ENCODE measurements around the gene IKZF4.
A peak's percentile ranks its signal among the peaks of the same experiment; 100 is the strongest.
"Not testable (repeated sequence)": the region's sequence is repeated elsewhere in the genome, so short reads cannot be mapped to it uniquely, and the experiment has no call there.

Gene IKZF4

DNA sequence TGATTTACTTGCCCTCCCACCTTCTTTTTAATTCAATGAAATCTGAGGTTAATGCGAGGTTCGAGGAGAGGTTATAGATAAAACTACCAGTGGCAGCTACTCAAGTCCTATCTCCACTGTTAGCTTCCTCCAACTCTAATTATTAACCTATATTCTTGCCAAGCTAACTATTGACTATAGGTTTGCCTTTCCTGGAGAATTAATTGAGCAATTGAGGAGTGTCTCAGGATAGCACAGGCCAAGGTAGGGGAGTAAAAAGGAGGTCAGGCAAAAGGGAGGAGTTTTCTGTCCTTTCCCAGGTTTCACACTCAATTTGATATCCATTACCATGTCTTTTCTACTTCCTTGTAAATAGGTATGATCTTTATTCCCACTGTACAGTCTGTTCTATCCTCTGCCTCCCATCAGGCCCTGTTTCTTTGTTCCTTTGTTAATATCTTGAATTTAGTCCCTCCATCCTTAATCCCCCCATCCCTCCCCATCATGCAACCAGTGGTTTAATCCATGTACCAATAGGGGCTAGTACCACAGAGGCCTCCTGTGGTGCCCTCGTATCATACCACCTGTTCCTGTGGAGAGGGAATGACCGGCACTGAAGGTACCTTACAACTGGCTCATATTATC, 27.5 kb upstream of the IKZF4 start:
- Mint-ChIP-seq H3K27ac (no peak overlapping the region), H3K4me3 (no peak overlapping the region), H3K27me3 (peaks cover 15% of the 10 kb centered on the region)

DNA sequence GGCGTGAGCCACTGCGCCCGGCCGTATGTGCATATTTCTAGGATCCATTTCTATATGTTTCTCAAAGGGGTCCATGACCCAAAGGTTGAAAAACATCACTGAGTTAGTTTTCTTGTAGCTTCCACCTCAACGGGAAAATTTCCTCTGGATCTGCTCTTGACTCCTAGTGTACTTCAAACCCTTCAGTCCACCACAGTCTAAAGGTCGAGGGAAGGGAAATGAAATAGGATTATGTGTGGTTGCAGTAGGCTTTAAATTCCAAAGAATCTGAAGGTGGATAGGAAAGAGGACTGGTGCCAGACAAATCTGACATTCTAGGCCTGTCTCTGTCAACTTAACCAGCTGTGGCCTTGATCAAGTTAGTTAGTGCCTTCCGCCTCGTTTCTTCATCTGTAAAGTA, 25.5 kb upstream of the IKZF4 start:
- Mint-ChIP-seq H3K27me3 (peaks cover 15% of the 10 kb centered on the region), H3K9me3 (no peaks in the 10 kb centered on the region), H3K4me1 (peaks cover 39% of the 10 kb centered on the region), H3K27ac (no peak overlapping the region), H3K4me3 (no peak overlapping the region)
- no peak for ATAC-seq
- no peak for DNase-seq

More for the DNA sequence above, 27.5 kb upstream of the IKZF4 start:
- Mint-ChIP-seq H3K9me3 (no peaks in the 10 kb centered on the region), H3K4me1 (peaks cover 26% of the 10 kb centered on the region)
- ATAC-seq (no peak), DNase-seq (no peak)

GRCh38 chr12:55996201-55996714, 24.6 kb upstream of the IKZF4 start:
- H3K27ac Mint-ChIP-seq: peak overlapping the region in 1 of 2 donors; percentile 27
- ATAC-seq: peak; percentile 62

GRCh38 chr12:55996715-55997534, 23.9 kb upstream of the IKZF4 start, which contains the start of gene SUOX:
Gene SUOX, plus strand, starts transcription at chr12:55997276. Its CDS starts 4,946 bp downstream, at chr12:56002222.
- Mint-ChIP-seq H3K27ac (peak within 1 kb of the TSS in 1 of 2 donors; percentile 50), H3K9me3 (no peaks in the 10 kb centered on the region), H3K4me1 (peaks cover 39% of the 10 kb centered on the region), H3K27me3 (peaks cover 15% of the 10 kb centered on the region), H3K4me3 (peak within 1 kb of the TSS; percentile 91 to 94)
- ATAC-seq (peak; percentile 90), DNase-seq (peak; percentile 41 to 69)

More at GRCh38 chr12:55996201-55996714, 24.6 kb upstream of the IKZF4 start:
- Mint-ChIP-seq H3K9me3 (no peaks in the 10 kb centered on the region), H3K4me1 (peaks cover 39% of the 10 kb centered on the region), H3K4me3 (peak overlapping the region; percentile 91 to 94), H3K27me3 (peaks cover 15% of the 10 kb centered on the region)
- DNase-seq: peak; percentile 55 to 66

DNA sequence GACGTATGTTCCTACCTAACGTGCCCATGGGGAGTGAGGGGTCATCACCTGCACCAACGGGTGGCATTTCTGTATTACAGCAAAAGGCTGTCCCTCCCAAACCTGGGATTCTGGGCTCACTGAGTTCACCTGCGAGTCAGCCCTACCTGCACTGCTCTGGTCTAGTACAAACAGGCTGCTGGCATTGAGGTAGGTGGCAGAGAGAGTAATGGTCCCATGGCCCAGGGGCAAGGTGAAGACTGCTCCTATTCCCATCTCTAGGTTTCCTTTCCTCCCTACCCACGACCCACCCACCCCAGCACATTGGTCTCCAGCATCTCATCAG, 23.3 kb upstream of the IKZF4 start:
- H3K4me1 Mint-ChIP-seq: peaks cover 39% of the 10 kb centered on the region
- H3K27me3 Mint-ChIP-seq: peaks cover 15% of the 10 kb centered on the region
- ATAC-seq (peak; percentile 40), DNase-seq (no peak)
- H3K4me3 Mint-ChIP-seq: peak overlapping the region; percentile 91 to 94
- peak overlapping the region in 1 of 2 donors; percentile 50 for H3K27ac Mint-ChIP-seq
- H3K9me3 Mint-ChIP-seq: no peaks in the 10 kb centered on the region

DNA sequence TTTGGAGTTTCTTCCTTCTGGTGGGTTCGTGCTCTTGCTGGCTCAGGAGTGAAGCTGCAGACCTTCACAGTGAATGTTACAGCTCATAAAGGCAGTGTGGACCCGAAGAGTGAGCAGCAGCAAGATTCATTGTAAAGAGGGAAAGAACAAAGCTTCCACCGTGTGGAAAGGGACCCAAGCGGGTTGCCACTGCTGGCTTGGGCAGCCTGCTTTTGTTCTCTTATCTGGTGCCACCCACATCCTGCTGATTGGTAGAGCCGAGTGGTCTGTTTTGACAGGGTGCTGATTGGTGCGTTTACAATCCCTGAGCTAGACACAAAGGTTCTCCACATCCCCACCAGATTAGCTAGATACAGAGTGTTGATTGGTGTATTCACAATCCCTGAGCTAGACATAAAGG, 21.3 kb upstream of the IKZF4 start:
- not testable (repeated sequence) for DNase-seq, H3K27ac Mint-ChIP-seq, ATAC-seq, H3K4me3 Mint-ChIP-seq, H3K9me3 Mint-ChIP-seq
- Mint-ChIP-seq H3K27me3 (peaks cover 15% of the 10 kb centered on the region), H3K4me1 (peaks cover 45% of the 10 kb centered on the region)

DNA sequence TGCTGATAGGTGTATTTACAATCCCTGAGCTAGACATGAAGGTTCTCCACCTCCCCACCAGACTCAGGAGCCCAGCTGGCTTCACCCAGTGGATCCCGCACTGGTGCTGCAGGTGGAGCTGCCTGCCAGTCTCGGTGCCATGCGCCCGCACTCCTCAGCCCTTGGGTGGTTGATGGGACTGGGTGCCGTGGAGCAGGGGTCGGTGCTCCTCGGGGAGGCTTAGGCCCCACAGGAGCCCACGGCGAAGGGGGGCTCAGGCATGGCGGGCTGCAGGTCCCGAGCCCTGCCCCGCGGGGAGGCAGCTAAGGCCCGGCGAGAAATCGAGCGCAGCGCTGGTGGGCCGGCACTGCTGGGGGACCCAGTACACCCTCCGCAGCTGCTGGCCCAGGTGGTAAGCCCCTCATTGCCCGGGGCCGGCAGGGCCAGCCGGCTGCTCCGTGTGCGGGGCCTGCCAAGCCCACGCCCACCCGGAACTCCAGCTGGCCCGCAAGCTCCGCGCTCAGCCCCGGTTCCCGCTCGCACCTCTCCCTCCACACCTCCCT, 20.8 kb upstream of the IKZF4 start:
- H3K9me3 Mint-ChIP-seq, DNase-seq, H3K4me3 Mint-ChIP-seq, ATAC-seq, H3K27ac Mint-ChIP-seq: not testable (repeated sequence)
- Mint-ChIP-seq H3K4me1 (peaks cover 46% of the 10 kb centered on the region), H3K27me3 (peaks cover 15% of the 10 kb centered on the region)

DNA sequence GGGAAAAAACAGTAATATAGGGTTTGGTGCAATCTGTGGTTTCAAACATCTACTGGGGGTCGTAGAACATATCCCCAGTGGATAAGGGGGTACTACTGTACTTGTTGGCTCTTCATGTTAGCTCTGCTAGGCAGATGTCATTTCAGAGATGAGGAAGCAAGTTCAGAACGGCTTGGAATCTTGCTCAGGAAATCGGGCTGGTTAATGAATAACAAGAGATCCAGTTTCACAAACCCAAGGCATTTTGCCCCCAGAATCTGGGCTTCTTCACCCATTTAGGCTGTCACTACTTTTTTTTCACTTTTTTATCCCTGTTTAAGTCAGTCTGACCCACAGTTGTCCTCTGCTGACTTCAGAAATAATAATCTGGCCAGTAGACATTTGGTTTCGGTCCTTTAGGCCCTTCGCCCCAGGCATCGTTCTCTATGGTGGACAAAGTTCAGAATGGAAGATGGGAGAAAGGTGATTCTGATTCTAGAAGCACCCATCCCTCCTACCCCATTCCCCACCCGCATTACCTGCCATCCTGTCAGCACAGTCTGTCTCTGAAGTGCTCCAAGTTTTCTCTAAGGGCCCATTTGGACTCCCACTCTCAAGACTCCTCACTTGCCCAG, 19.2 kb upstream of the IKZF4 start:
- no peak for ATAC-seq
- DNase-seq: no peak
- Mint-ChIP-seq H3K27me3 (peaks cover 15% of the 10 kb centered on the region), H3K4me1 (peaks cover 38% of the 10 kb centered on the region), H3K9me3 (no peaks in the 10 kb centered on the region), H3K27ac (no peak overlapping the region), H3K4me3 (no peak overlapping the region)

- not testable (repeated sequence) for H3K27ac Mint-ChIP-seq, DNase-seq
Observed at GRCh38 chr12:56003376-56003775, 17.5 kb upstream of the IKZF4 start.

GRCh38 chr12:56004211-56004610, 16.6 kb upstream of the IKZF4 start:
- DNase-seq (no peak), ATAC-seq (no peak)
- Mint-ChIP-seq H3K27ac (peak overlapping the region in 1 of 2 donors; percentile 7), H3K4me1 (peaks cover 37% of the 10 kb centered on the region), H3K27me3 (no peaks in the 10 kb centered on the region), H3K4me3 (no peak overlapping the region), H3K9me3 (no peaks in the 10 kb centered on the region)

More at GRCh38 chr12:56003376-56003775, 17.5 kb upstream of the IKZF4 start:
- peaks cover 34% of the 10 kb centered on the region for H3K4me1 Mint-ChIP-seq
- H3K27me3 Mint-ChIP-seq, ATAC-seq, H3K9me3 Mint-ChIP-seq, H3K4me3 Mint-ChIP-seq: not testable (repeated sequence)

GRCh38 chr12:56007564-56008559, 13.0 kb upstream of the IKZF4 start:
- DNase-seq (peak; percentile 62 to 63), ATAC-seq (peak; percentile 81)
- Mint-ChIP-seq H3K9me3 (no peaks in the 10 kb centered on the region), H3K4me1 (peaks cover 57% of the 10 kb centered on the region), H3K4me3 (peak overlapping the region; percentile 84 to 98), H3K27ac (peak overlapping the region; percentile 83 to 84), H3K27me3 (no peaks in the 10 kb centered on the region)

GRCh38 chr12:56010111-56010570, 10.7 kb upstream of the IKZF4 start:
- H3K4me1 Mint-ChIP-seq: peaks cover 51% of the 10 kb centered on the region
- DNase-seq (no peak), ATAC-seq (no peak)
- peak overlapping the region in 1 of 2 donors; percentile 11 for H3K4me3 Mint-ChIP-seq
- no peaks in the 10 kb centered on the region for H3K9me3 Mint-ChIP-seq
- H3K27me3 Mint-ChIP-seq: no peaks in the 10 kb centered on the region
- H3K27ac Mint-ChIP-seq: no peak overlapping the region

GRCh38 chr12:56011509-56012090, 9.2 kb upstream of the IKZF4 start:
- H3K4me3 Mint-ChIP-seq: no peak overlapping the region
- H3K4me1 Mint-ChIP-seq: peaks cover 64% of the 10 kb centered on the region
- H3K9me3 Mint-ChIP-seq: no peaks in the 10 kb centered on the region
- ATAC-seq (no peak), DNase-seq (no peak)
- no peak overlapping the region for H3K27ac Mint-ChIP-seq
- no peaks in the 10 kb centered on the region for H3K27me3 Mint-ChIP-seq

DNA sequence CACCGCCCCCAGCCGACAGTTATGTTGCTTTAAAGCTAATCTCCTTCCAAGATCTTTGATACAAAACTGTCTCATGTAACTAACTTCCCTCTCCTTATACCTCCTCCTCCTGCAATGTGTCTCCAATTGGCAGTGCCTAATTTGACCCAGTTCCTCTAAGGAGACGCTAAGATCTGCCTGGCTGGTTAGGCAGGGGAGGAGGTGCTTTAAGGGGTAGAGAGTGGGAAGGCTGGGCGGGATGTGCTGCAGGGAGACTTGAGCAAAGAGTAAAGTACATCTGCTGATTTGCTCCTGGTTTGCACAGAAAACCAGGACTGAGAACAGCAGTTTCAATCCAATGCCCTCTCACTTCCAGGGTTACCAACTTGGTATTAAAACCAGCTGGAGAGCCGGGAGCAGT, 7.4 kb upstream of the IKZF4 start:
- Mint-ChIP-seq H3K4me3 (no peak overlapping the region), H3K27me3 (no peaks in the 10 kb centered on the region), H3K27ac (no peak overlapping the region), H3K4me1 (peaks cover 59% of the 10 kb centered on the region), H3K9me3 (no peaks in the 10 kb centered on the region)
- DNase-seq (no peak), ATAC-seq (no peak)

All from stimulated activated naive CD8-positive, alpha-beta T cell treated with anti-CD3 and anti-CD28 coated beads, Interleukin-15, amount 100 ng/mL, for 72 hours (primary cell).